K562 (cell line): Measurements from ENCODE around the gene FAM120AOS. TPM values are rescaled to one million over a fixed set of nuclear protein-coding genes. Genes with fewer than 3 reads are reported as not detected.
"Not testable (repeated sequence)": the region's sequence is repeated elsewhere in the genome, so short reads cannot be mapped to it uniquely, and the experiment has no call there.

Experiments
- ATAC-seq: fragments of 200-7000 bp; cut with Tn5 transposase; 3 replicates; pipeline ENCODE4 v1.9.1; 2020; ENCODE audit warnings: moderate library complexity
- BruUV-seq: library from RNA; stranded (reverse); fragments of 400-500 nt; replicated peaks from 2 replicates; lab custom pipeline; 2021; lab: Mats Ljungman, UMichigan
- CTCF ChIA-PET: fragments of 300-600 bp; formaldehyde crosslinking; extraction: SDS; loops from one replicate; lab custom pipeline; 2021; ENCODE audit warnings: low intra/inter-chr PET ratio; lab: Yijun Ruan, JAX
- POLR2A ChIA-PET: fragments of 300-600, 350-650 bp; sonication (Branson Sonifier 250); formaldehyde crosslinking; extraction: SDS; loops from one replicate; lab custom pipeline; 2021; ENCODE audit warnings: antibody characterized with exemption, inconsistent platforms; lab: Yijun Ruan, JAX
- DNase-seq, 4 experiments: peaks; one replicate each; pipeline versions ENCODE4 v3.0.0 to v3.0.0-alpha.2; 2011 to 2018; ENCODE audit warnings: low spot score in 3 of 4, mixed read lengths in 3 of 4; ENCODE audit errors: extremely low read depth in 1 of 4
- FAIRE-seq: peaks from 2 replicates; lab custom pipeline; 2011; peaks lifted over from hg19 to GRCh38; lab: Jason Lieb, UNC
- H2AFZ ChIP-seq: 2 replicates; pipeline ENCODE4 v1.6.0; 2011; ENCODE audit warnings: low read depth, low read length, control low read depth, inconsistent platforms
- H3K27ac ChIP-seq: fragments of 200-600 bp; 3 replicates; pipeline ENCODE4 v1.8.0; 2011; ENCODE audit warnings: low read depth, mild to moderate bottlenecking, control low read depth, inconsistent platforms, low read length, moderate library complexity, mixed read lengths; ENCODE audit errors: extremely low read depth
- H3K27me3 ChIP-seq, 2 experiments: fragments of 300-600 bp in 1 of 2; 2 replicates in 1 of 2; 3 replicates in 1 of 2; pipeline versions ENCODE4 v1.6.0 to v1.8.0; 2011; ENCODE audit warnings: inconsistent platforms in 2 of 2, low read length in 2 of 2, mild to moderate bottlenecking in 1 of 2, mixed read lengths in 1 of 2, moderate library complexity in 1 of 2; ENCODE audit not compliant: control insufficient read depth in 2 of 2, insufficient read depth in 2 of 2
- H3K36me3 ChIP-seq: fragments of 300-600 bp; 3 replicates; pipeline ENCODE4 v1.8.0; 2011; ENCODE audit warnings: mild to moderate bottlenecking, low read length, inconsistent platforms; ENCODE audit not compliant: control insufficient read depth, insufficient read depth
- H3K4me1 ChIP-seq, 2 experiments: fragments of 200-600 bp in 1 of 2; replicated peaks in 1 of 2; 2 replicates in 1 of 2; 3 replicates in 1 of 2; pipeline versions ENCODE4 v1.5.1 to v1.8.0; 2011; ENCODE audit warnings: inconsistent platforms in 2 of 2, low read length in 2 of 2, mild to moderate bottlenecking in 1 of 2, mixed read lengths in 1 of 2, moderate library complexity in 1 of 2; ENCODE audit not compliant: control insufficient read depth in 2 of 2, insufficient read depth in 2 of 2
- H3K4me2 ChIP-seq: 2 replicates; pipeline ENCODE4 v1.6.1; 2011; ENCODE audit warnings: low read length, control low read depth, inconsistent platforms, mixed read lengths; ENCODE audit not compliant: insufficient read depth
- H3K4me3 ChIP-seq: fragments of 200-600 bp; sonication (generic), shearing (Covaris generic); 2 replicates; pipeline ENCODE4 v1.5.1; 2016; ENCODE audit warnings: control low read depth, inconsistent platforms
- H3K79me2 ChIP-seq: fragments of 200-600 bp; 3 replicates; pipeline ENCODE4 v1.8.0; 2011; ENCODE audit warnings: low read length, inconsistent platforms; ENCODE audit not compliant: control insufficient read depth, insufficient read depth
- H3K9ac ChIP-seq, 2 experiments: 2 replicates each; pipeline versions ENCODE4 v1.6.0 to v1.6.1; 2011; ENCODE audit warnings: low read depth in 2 of 2, low read length in 2 of 2, control low read depth in 1 of 2, inconsistent platforms in 1 of 2, mild to moderate bottlenecking in 1 of 2, mixed read lengths in 1 of 2; ENCODE audit not compliant: insufficient read depth in 1 of 2
- H3K9me1 ChIP-seq: one replicate; pipeline ENCODE4 v1.6.0; 2011; ENCODE audit warnings: inconsistent platforms, mild to moderate bottlenecking, low read length, moderate library complexity; ENCODE audit not compliant: control insufficient read depth, insufficient read depth
- H3K9me3 ChIP-seq: replicated peaks from 2 replicates; pipeline ENCODE4 v1.5.1; 2011; ENCODE audit warnings: low read depth, low read length, inconsistent platforms; ENCODE audit not compliant: control insufficient read depth, insufficient read depth
- H4K20me1 ChIP-seq: replicated peaks from 2 replicates; pipeline ENCODE4 v1.6.1; 2011; ENCODE audit warnings: low read length, inconsistent platforms, mixed read lengths; ENCODE audit not compliant: control insufficient read depth, insufficient read depth
- LCOR ChIP-seq: sonication (generic); formaldehyde crosslinking; IDR thresholded peaks from 2 replicates; pipeline ENCODE4 v1.8.0; 2022; ENCODE audit warnings: mild to moderate bottlenecking, missing genetic modification reagents
- RNF2 ChIP-seq: sonication (generic); IDR thresholded peaks from 2 replicates; pipeline ENCODE4 v1.6.1; 2016
- whole genome bisulfite sequencing: fragments of 100-300 bp; shearing (Covaris generic); methylation state at CpG from one replicate; pipeline ENCODE4 v1.1.6; 2016; ENCODE audit warnings: low coverage, mixed read lengths; ENCODE audit not compliant: insufficient coverage; ENCODE audit errors: missing lambda C conversion rate; 5-methylcytosine and 5-hydroxymethylcytosine counted together
- in situ Hi-C: fragments of 300-500 bp; cut with MboI; formaldehyde crosslinking; loops from 4 replicates; pipeline ENCODE4 v1.15.0; 2018; ENCODE audit warnings: inconsistent platforms, mixed read lengths
- intact Hi-C: fragments of 100-400 bp; cut with micrococcal nuclease; formaldehyde crosslinking; loops from 2 replicates; pipeline ENCODE4 v1.14.2; 2022
- polyA plus RNA-seq, 8 experiments: library from polyadenylated mRNA; depleted of rRNA in 4 of 8; stranded (reverse) in 5 of 8; unstranded in 3 of 8; fragments of >200 nt; fragmentation: Nextera tagmentation in 2 of 8; fragmentation: Illumina TruSeq in 1 of 8; extraction: Ambion mirVana in 2 of 8; extraction: Trizol in 1 of 8; gene quantifications; 2 replicates each; pipeline versions ENCODE4 v1.2.1 to v1.2.3, GENCODE V29; 2011 to 2014; ENCODE audit warnings: inconsistent platforms in 1 of 8, missing spikeins in 1 of 8
- total RNA-seq, 7 experiments: library from RNA; depleted of rRNA in 6 of 7; stranded (reverse); fragments of >200 nt in 6 of 7; fragmentation: Illumina TruSeq in 2 of 7; extraction: Trizol in 2 of 7; gene quantifications; 2 replicates each; pipeline versions ENCODE4 v1.2.1 to v1.2.3, GENCODE V29; 2011 to 2021; ENCODE audit warnings: low replicate concordance in 1 of 7
- TF ChIP-seq, protein P1 (sequence below): fragments of 450-650 bp; IDR thresholded peaks from one replicate; pipeline ENCODE4 v1.6.1; 2018; ENCODE audit warnings: mild to moderate bottlenecking, moderate library complexity; ENCODE audit not compliant: partially characterized antibody

The FAM120AOS gene
- total and polyA plus RNA-seq, 9 of the 15 experiments (the other 6 are each of a cell fraction or from before 2014, with no cell fraction given): 18.8 to 53.4 (median 41.4) TPM

DNA sequence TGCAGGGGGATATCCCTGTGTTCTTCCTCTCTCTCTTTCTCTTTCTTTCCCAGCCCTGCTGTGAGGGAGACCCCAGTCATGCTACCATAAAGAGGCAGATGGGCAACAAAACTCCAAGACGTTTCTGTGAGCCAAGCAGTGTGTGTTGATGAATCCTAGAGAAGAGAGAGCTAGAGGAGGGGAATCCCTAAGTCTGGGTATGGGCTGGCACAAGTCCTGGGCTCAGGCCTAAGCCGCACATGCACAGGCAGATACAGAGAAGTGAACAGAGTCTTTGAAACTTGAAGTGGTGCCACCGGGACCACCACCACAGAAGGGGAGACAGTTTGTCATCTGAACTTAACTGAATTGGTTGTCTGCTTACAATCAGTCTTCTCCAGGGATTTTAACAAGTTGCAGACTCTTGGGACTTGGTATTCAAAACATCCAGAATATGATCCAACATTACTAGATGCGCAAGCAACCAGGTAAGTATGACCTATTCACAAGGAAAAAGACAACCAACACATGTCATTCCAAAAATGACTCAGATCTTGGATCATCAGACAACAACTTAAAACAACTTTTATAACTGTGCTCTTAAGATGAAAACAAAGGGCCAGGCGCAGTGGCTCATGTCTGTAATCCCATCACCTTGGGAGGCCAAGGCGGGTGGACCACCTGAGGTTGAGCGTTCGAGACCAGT lies 12.3 kb downstream of the FAM120AOS start (continued):
- TF ChIP-seq, protein P1, sequence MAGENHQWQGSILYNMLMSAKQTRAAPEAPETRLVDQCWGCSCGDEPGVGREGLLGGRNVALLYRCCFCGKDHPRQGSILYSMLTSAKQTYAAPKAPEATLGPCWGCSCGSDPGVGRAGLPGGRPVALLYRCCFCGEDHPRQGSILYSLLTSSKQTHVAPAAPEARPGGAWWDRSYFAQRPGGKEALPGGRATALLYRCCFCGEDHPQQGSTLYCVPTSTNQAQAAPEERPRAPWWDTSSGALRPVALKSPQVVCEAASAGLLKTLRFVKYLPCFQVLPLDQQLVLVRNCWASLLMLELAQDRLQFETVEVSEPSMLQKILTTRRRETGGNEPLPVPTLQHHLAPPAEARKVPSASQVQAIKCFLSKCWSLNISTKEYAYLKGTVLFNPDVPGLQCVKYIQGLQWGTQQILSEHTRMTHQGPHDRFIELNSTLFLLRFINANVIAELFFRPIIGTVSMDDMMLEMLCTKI: no peak
- TF ChIP-seq RNF2 (no peak), LCOR (CRISPR knock-in tag) (no peak)

GRCh38 chr9:93439301-93439700 lies 14.1 kb downstream of the FAM120AOS start:
- peaks cover 7 to 13% of the 10 kb centered on the region in 2 experiments; a peak in 3 of 5 replicates for H3K27me3 ChIP-seq
- DNase-seq, H3K9me1 ChIP-seq, H3K9ac ChIP-seq, POLR2A ChIA-PET, H3K36me3 ChIP-seq, CTCF ChIA-PET, FAIRE-seq, intact Hi-C loops, H2AFZ ChIP-seq, H3K4me1 ChIP-seq, H3K79me2 ChIP-seq, H4K20me1 ChIP-seq, H3K4me3 ChIP-seq, H3K4me2 ChIP-seq, BruUV-seq, ATAC-seq, H3K9me3 ChIP-seq, in situ Hi-C loops, H3K27ac ChIP-seq: not testable (repeated sequence)
- 27% methylated on average over 6 of the region's 6 CpGs for WGBS
